GM19395 (cell line): ENCODE data around the gene KSR1.

Source experiments
- ATAC-seq: cut with Tn5 transposase; IDR thresholded peaks from one replicate; pipeline ENCODE4 v1.9.1; 2021; ENCODE audit warnings: mild to moderate bottlenecking, moderate library complexity; ENCODE audit not compliant: unreplicated experiment

Gene KSR1

GRCh38 chr17:27603421-27603770 is 147.1 kb downstream of the KSR1 start:
- no peak for ATAC-seq

GRCh38 chr17:27603880-27604794 is 147.9 kb downstream of the KSR1 start:
- ATAC-seq = no peak

GRCh38 chr17:27605409-27605808 is 149.2 kb downstream of the KSR1 start:
- ATAC-seq = no peak

GRCh38 chr17:27607521-27608091 is 151.4 kb downstream of the KSR1 start:
- no peak for ATAC-seq

- ATAC-seq = no peak
Observed at GRCh38 chr17:27608328-27609230, 152.3 kb downstream of the KSR1 start.

GRCh38 chr17:27609611-27610303 is 153.5 kb downstream of the KSR1 start:
- no peak for ATAC-seq

- no peak for ATAC-seq
Observed at GRCh38 chr17:27610304-27610677, 154.0 kb downstream of the KSR1 start.

- ATAC-seq = no peak
Observed at GRCh38 chr17:27612160-27612770, 156.0 kb downstream of the KSR1 start.

- no peak for ATAC-seq
Observed at GRCh38 chr17:27613433-27613832, 157.2 kb downstream of the KSR1 start.

- no peak for ATAC-seq
Observed at GRCh38 chr17:27615121-27615520, 158.9 kb downstream of the KSR1 start.

- no peak for ATAC-seq
Observed at GRCh38 chr17:27616414-27616813, 160.2 kb downstream of the KSR1 start.

GRCh38 chr17:27618417-27618816 is 162.2 kb downstream of the KSR1 start:
- no peak for ATAC-seq

GRCh38 chr17:27620721-27621120 is 164.5 kb downstream of the KSR1 start:
- ATAC-seq = no peak

GRCh38 chr17:27621536-27621935 is 165.3 kb downstream of the KSR1 start:
- no peak for ATAC-seq

GRCh38 chr17:27621942-27622559 is 165.8 kb downstream of the KSR1 start:
- ATAC-seq = no peak

- no peak for ATAC-seq
Observed at GRCh38 chr17:27622986-27623385, 166.7 kb downstream of the KSR1 start.

GRCh38 chr17:27623614-27624013 is 167.4 kb downstream of the KSR1 start:
- ATAC-seq = no peak

GRCh38 chr17:27624539-27624938 is 168.3 kb downstream of the KSR1 start:
- no peak for ATAC-seq

GRCh38 chr17:27625856-27626255 is 169.6 kb downstream of the KSR1 start:
- no peak for ATAC-seq

- no peak for ATAC-seq
Observed at GRCh38 chr17:27627514-27627913, 171.3 kb downstream of the KSR1 start.
